PFSK-1 (cell line): ENCODE data around the gene GPR62.

Source experiments
- FOXP2 ChIP-seq: optimal IDR thresholded peaks from 2 replicates; pipeline ENCODE3; 2011; ENCODE audit warnings: borderline replicate concordance, control low read depth, inconsistent platforms; ENCODE audit not compliant: insufficient read depth; ENCODE audit errors: extremely low read length, extremely low read depth
- POLR2AphosphoS5 ChIP-seq: IDR thresholded peaks from 2 replicates; pipeline ENCODE4 v1.6.1; 2012; ENCODE audit warnings: low read depth, mild to moderate bottlenecking, control low read depth, low read length, moderate library complexity
- REST ChIP-seq, 2 experiments: IDR thresholded peaks; 2 replicates each; pipeline versions ENCODE4 v1.6.1 to v1.8.0; 2011 to 2012; ENCODE audit warnings: low read depth in 2 of 2, low read length in 2 of 2, control low read depth in 1 of 2, inconsistent platforms in 1 of 2, mild to moderate bottlenecking in 1 of 2, moderate library complexity in 1 of 2; ENCODE audit not compliant: insufficient read depth in 1 of 2
- SIN3A ChIP-seq: IDR thresholded peaks from 2 replicates; pipeline ENCODE4 v1.6.1; 2012; ENCODE audit warnings: mild to moderate bottlenecking, low read length, moderate library complexity, borderline replicate concordance; ENCODE audit not compliant: insufficient read depth
- TAF1 ChIP-seq: IDR thresholded peaks from 2 replicates; pipeline ENCODE4 v1.6.1; 2012; ENCODE audit warnings: low read length, control low read depth, borderline replicate concordance; ENCODE audit not compliant: insufficient read depth

The GPR62 gene

DNA sequence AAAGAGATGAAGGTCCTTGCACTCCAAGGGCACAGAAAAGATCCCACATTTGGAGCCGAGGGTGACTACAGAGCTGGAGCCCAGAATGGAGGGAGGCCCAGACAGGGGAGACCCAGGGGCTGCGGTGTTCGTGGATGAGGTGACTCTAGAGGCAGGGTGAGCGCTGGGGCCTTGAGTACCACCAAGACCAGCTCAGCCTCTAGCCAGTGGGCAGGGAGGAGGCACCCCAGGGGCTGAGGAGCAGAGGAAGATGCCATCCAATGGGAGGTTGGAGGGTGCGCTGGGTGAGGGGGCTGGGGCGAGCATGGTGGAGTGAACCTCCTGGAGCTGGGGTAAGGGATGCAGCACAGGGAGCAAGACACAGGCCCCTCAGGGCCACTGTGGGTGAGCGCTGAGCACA lies 26.7 kb upstream of the GPR62 start:
- no peak for TF ChIP-seq POLR2AphosphoS5
- no peak for TF ChIP-seq TAF1
- no peak for TF ChIP-seq SIN3A
- TF ChIP-seq REST (IDR thresholded peaks at IDR 0.05; ENCODE audit: insufficient read depth in 1 of 2, low read depth in 2 of 2, low read length in 2 of 2), result no peak
- no peak for TF ChIP-seq FOXP2

- TF ChIP-seq SIN3A, result no peak
- TF ChIP-seq REST (IDR thresholded peaks at IDR 0.05; ENCODE audit: insufficient read depth in 1 of 2, low read depth in 2 of 2, low read length in 2 of 2), result peak; percentile 91 to 96
- TF ChIP-seq FOXP2, result no peak
- TF ChIP-seq TAF1, result no peak
- no peak for TF ChIP-seq POLR2AphosphoS5
These were observed 25.7 kb upstream of the GPR62 start for GRCh38 chr3:51929420-51930003.

DNA sequence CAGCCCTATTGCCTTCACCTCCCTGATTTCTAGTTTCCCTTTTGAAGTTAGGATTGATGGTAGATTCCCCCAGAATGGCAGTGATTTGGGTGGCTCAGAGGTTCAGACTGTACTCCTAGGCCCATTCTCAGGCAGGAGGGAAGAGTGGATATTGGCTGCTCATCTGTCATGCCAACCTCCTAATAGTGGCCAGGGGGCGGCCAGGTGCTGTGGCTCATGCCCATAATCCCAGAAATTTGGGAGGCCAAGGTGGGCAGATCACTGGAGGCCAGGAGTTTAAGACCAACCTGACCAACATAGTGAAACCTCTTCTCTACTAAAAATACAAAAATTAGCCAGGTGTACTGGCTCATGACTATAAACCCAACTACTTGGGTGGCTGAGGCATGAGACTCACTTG lies 24.7 kb upstream of the GPR62 start:
- TF ChIP-seq SIN3A (no peak), TAF1 (no peak), POLR2AphosphoS5 (no peak), REST (IDR thresholded peaks at IDR 0.05; ENCODE audit: insufficient read depth in 1 of 2, low read depth in 2 of 2, low read length in 2 of 2) (no peak), FOXP2 (no peak)

GRCh38 chr3:51931756-51932155 lies 23.4 kb upstream of the GPR62 start:
- no peak for TF ChIP-seq SIN3A
- TF ChIP-seq POLR2AphosphoS5, result no peak
- TF ChIP-seq TAF1, result no peak
- no peak for TF ChIP-seq REST (IDR thresholded peaks at IDR 0.05; ENCODE audit: insufficient read depth in 1 of 2, low read depth in 2 of 2, low read length in 2 of 2)
- TF ChIP-seq FOXP2, result no peak
